ENCODE data around the gene LMCD1. TPM values are rescaled to one million over a fixed set of nuclear protein-coding genes. Genes with fewer than 3 reads are reported as not detected.
"Not testable (repeated sequence)": the region's sequence is repeated elsewhere in the genome, so short reads cannot be mapped to it uniquely, and the experiment has no call there.

The LMCD1 gene
- total RNA-seq, 1 donor from 2014 or later: 69.0 TPM

GRCh38 chr3:8576436-8576835 is 74.8 kb downstream of the LMCD1 start:
- DNase-seq (ENCODE audit: low read depth): no peak
- no peak overlapping the region for H3K4me3 ChIP-seq (ENCODE audit: low read depth, low read length)
- TF ChIP-seq CTCF (conservative IDR thresholded peaks at IDR 0.05; ENCODE audit: low read depth, low read length): no peak

DNA sequence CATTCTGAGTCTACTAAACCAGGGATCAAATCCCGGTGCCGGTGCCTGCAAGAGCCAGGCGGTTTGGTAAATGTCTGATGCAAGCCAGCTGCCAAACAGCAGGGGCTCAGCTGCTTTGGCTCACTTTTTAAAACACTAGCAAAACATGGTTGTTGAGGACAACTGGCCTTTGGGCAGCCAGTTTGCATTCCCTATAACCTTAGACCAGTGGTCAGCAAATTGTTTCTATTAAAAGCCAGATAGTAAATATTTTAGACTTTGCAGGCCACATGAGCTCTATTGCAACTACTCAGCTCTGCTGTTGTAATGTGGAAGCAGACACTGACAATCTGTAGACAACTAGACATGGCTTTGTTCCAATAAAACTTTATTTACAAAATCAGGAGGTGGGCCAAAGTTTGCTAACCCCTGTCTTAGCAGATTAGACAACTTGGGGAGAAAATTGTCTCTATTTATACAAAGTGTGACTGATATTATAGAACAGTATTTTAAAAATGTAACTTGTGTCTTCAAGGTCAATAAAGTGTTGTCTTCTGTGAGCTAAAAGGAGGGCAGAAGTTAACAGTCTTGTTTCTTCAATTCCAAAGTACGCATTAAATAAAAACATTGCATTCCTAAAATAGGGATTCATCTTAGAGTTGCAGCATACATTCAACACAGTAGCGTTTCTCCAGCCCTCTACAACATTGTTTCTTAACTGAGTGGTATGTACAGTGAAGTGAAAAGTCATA is 75.4 kb downstream of the LMCD1 start:
- no peak for DNase-seq (ENCODE audit: low read depth)
- TF ChIP-seq CTCF (conservative IDR thresholded peaks at IDR 0.05; ENCODE audit: low read depth, low read length): no peak
- H3K4me3 ChIP-seq (ENCODE audit: low read depth, low read length): no peak overlapping the region

GRCh38 chr3:8578282-8578681 is 76.7 kb downstream of the LMCD1 start:
- TF ChIP-seq CTCF (conservative IDR thresholded peaks at IDR 0.05; ENCODE audit: low read depth, low read length): no peak
- no peak overlapping the region for H3K4me3 ChIP-seq (ENCODE audit: low read depth, low read length)
- no peak for DNase-seq (ENCODE audit: low read depth)

DNA sequence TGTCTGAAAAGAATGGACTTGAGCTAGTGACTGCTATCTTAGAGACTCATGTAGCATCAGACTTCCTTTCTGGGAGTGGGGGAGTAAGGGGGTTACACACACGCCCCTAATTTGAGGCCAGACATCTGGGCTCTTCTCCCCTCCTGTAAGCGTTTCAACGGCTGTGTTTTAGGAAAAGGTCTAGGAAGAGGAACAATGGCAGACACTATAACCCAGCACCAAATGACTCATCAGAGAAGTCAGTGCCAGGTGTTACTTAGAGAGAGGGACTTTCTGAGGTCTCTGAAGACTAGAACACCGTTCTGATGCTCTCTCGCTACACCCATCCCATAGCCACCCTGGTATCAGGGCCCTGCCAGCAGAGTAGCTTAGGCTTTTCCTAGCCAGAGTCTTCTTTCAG is 77.5 kb downstream of the LMCD1 start:
- no peak for DNase-seq (ENCODE audit: low read depth)
- no peak overlapping the region for H3K4me3 ChIP-seq (ENCODE audit: low read depth, low read length)
- TF ChIP-seq CTCF (conservative IDR thresholded peaks at IDR 0.05; ENCODE audit: low read depth, low read length): no peak

GRCh38 chr3:8579943-8580342 is 78.3 kb downstream of the LMCD1 start:
- TF ChIP-seq CTCF (conservative IDR thresholded peaks at IDR 0.05; ENCODE audit: low read depth, low read length): no peak
- H3K4me3 ChIP-seq (ENCODE audit: low read depth, low read length): no peak overlapping the region
- DNase-seq (ENCODE audit: low read depth): no peak

DNA sequence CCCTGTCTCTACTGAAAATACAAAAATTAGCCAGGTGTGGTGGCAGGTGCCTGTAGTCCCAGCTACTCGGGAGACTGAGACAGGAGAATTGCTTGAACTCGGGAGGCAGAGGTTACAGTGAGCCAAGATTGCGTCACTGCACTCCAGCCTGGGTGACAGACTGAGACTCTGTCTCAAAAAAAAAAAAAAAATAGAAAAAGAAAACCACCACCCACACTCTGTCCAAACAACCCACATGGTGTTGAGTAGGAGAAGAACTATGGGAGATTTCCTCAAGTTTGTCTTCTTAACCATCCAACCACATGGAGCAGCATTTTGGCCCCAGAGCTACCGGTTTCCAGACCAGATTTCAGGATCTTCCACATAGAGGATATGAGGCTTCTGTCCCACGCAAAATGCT is 78.8 kb downstream of the LMCD1 start:
- H3K4me3 ChIP-seq (ENCODE audit: low read depth, low read length); DNase-seq (ENCODE audit: low read depth): not testable (repeated sequence)

- no peak for TF ChIP-seq CTCF (conservative IDR thresholded peaks at IDR 0.05; ENCODE audit: low read depth, low read length)
- DNase-seq (ENCODE audit: low read depth): no peak
- H3K4me3 ChIP-seq (ENCODE audit: low read depth, low read length): no peak overlapping the region
These were observed 79.8 kb downstream of the LMCD1 start for GRCh38 chr3:8581373-8581772.

Measured in epithelial cell of proximal tubule (primary cell).